Brain pericyte (primary cell): ENCODE data around the gene ERP44.
"Not testable (repeated sequence)": the region's sequence is repeated elsewhere in the genome, so short reads cannot be mapped to it uniquely, and the experiment has no call there.

ENCODE experiments used
- DNase-seq: peaks from one replicate; pipeline ENCODE4 v3.0.0-alpha.2; 2012; ENCODE audit warnings: low read depth, low spot score

The ERP44 gene

DNA sequence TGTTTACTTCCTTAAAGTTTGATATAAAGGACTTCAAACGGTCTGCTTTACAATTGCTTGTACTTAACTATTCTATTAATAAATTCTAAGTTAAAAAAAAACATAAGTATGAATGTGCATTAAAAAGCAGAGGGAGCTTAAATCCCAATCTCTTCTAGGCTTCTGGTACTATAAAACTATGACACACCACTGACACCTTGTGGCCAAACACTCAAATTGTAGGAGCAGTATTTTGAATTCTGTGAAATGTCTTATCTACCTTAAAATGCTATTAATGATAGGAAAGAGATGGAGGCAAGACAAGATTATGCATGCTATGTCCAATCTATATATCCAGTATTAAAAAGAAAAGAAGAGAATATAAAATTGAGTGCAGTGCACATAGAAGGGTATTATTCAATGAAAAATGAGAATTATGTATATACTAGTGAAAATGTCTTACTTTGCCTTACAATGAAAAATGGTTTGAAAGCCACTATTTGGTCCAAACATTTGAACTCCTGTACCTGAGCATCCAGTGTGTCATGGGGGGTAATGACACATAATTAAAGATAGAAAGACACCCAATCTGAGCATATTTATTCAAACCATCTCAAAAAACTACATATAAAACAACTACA is 87.6 kb downstream of the ERP44 start:
- peak; percentile 10 for DNase-seq

DNA sequence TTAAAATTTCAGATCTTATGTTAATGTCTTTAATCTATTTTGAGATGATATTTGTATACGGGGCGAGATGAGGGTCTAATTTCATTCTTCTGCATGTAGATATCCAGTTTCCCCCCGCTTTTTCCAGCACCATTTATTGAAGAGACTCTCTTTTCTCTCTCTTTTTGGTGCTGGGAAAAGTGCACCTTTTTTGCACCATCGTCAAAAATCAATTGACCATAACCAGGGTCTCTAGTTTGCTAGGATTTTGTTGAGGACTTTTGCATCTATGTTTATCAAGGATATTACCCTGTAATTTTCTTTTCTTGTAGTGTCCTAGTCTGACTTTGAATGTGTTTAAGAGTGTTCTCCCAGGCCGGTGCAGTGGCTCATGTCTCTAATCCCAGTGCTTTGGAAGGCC is 99.0 kb downstream of the ERP44 start:
- no peak for DNase-seq

DNA sequence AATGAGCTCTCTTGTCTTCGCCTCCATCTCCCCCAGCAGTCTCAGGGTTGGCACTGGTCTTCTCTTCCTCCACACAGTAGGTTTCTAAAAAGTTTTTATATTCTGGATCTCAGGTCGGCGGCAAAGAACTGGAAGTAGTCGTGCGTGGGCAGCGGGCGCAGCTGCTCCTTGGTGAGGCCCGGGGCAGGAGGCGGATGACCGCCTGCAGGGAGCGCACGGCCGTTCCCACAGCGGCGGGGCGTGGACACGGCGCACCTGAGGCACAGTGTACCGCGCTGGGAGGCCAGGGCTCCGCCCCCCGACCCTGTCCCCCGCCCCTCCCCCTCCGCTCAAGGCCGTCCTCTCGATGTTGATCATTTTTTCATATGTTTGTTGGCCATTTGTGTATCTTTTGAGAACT is 99.9 kb downstream of the ERP44 start:
- no peak for DNase-seq

DNA sequence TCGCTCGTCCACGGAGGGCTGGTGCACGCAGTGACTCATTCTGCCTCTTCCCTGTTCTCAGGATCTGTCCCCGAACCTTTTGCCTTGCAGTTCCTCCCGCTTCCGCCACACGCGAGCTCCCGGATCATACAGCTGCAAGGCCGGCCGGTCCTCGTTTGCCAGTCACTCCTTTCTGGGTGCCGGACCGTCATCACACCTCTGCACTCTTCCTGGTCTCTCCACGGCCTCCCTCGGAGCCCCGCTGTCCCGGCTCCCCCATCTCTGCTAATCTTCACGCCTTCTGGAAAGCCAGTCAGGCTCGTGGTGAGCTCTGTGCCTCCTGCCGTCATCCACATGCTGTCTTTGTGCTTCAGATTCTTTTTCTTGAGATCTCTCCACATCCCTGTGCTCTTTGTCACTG is 100.5 kb downstream of the ERP44 start:
- DNase-seq, result no peak

DNA sequence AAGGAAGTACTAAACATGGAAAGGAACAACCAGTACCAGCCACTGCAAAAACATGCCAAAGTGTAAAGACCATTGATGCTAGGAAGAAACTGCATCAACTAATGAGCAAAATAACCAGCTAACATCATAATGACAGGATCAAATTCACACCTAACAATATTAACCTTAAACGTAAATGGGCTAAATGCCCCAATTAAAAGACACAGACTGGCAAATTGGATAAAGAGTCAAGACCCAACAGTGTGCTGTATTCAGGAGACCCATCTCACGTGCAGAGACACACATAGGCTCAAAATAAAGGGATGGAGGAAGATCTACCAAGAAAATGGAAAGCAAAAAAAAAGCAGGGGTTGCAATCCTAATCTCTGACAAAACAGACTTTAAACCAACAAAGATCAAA is 108.3 kb downstream of the ERP44 start:
- DNase-seq, result not testable (repeated sequence)

DNA sequence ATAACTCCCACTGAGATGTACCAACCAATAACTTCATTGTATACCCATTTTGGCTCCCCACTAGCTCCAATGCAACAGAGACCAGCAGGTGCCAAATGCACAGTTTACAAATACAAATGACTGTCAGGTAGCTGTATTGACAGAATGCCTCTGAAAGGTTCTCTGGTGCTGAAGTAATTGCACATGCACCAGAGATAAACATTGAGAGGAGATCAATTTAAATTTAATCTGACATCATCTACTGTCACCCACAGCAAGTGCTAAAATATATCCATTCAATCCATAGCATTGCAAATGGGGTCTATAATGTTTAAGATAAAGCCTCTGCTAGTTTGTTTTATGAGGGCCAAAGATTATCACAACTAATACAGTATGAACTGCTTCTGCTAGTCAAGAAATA is 112.2 kb downstream of the ERP44 start:
- no peak for DNase-seq

DNA sequence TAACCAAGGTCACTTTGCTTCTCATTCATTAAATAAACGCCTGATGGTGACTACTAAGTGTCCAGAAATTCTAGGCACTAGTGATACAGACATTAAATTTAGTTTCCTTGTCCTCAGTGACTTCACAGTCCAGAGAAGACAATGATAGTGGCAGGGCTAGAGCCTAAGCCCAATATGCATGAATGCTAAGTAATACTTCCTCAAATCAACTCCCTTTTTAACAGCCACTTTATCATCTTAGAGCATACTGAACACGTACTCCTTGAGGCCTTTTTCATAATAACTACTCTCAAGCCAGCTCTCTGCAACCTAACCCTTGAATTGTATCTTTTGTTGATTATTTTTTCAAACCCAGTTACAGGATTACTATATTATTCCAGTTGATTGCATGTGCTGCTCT is 118.2 kb downstream of the ERP44 start:
- no peak for DNase-seq

DNA sequence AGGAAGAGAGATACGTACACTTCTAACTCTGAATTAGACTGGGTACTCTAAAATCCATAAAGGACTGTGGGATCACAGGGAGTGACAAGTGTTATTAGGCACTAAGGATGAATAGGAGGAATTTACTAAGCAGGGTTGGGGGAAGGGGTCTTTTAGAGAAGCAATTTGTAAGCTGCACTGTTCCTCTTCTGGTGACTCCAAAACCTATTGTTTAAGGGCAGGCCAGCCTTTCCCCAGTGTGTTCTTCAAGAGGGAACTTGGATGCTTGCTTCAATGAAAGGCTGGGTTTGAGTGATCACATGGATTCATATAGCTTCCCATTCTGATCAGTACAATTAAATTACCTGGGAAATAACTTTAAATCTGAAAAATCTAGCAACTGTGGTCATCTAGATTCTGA is 120.6 kb downstream of the ERP44 start:
- no peak for DNase-seq

DNA sequence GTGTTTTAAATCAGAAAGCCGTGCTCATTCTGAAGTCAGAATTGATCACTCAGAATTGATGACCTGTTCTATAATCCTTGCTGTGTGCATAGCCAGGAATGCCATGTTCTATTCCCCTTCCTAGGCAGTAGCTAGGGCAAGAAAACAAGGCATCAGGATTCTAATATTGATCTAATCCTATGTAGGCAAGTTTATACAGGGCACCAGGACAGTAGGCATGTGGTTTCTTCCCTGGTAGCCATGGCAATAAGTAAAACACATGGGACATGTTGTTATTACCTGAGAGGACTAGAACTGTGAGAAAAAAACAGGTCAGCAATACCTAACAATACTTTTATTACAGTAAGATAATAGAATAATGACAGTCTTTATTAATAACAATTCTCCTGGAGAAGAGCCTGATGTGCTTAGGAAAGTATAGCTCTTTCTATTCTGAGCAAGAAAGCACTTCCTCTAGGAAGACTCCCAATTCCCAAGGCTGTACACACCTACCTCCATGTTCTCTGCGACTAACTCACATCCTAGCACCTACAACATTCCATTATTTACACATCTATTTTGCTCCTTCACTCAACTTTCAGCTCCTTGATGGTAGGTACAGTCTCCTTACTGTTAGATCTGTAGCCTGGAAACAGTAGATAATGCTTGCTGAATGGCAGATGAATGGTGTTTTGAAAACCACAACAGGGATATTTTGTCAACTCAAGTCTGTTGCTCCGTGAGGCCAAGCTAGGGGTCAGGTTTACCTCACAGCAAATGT is 121.6 kb downstream of the ERP44 start:
- no peak for DNase-seq

DNA sequence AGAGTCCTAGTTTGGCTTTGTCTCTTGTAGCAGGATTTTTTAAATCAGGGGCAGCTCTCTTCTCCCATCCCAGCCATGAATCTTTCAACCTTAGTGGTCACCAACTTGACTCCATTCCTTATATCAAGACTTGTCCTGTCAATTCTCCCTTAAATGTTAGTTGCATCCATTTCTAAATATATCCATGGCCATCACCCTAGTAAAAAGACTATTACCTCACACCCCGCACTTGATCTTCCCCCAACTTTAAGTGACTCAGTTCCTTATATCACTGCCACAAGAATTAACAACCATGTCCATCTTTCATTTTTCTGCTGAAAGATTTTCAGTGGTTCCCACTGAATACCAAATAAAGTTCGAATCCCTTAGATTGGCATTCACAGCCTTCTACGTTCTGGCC is 125.3 kb downstream of the ERP44 start:
- DNase-seq, result no peak

DNA sequence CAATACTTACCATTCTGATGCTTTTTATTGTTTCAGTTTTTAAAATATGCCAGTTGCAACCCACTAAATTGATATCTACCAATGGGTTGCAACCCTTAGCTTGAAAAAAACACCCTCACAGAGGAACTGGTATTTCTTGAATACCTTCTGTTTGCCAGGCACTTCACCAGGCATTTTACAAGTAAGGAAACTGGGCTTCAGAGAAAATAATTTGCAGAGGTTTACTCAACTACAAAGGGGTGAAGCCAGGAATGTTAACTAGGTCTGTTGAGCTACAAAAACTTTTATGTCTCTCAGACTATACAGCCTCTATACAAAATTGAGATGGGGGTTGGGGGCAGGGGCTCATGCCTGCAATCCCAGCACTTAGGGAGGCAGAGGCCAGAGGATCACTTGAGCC is 127.4 kb downstream of the ERP44 start:
- DNase-seq, result no peak

DNA sequence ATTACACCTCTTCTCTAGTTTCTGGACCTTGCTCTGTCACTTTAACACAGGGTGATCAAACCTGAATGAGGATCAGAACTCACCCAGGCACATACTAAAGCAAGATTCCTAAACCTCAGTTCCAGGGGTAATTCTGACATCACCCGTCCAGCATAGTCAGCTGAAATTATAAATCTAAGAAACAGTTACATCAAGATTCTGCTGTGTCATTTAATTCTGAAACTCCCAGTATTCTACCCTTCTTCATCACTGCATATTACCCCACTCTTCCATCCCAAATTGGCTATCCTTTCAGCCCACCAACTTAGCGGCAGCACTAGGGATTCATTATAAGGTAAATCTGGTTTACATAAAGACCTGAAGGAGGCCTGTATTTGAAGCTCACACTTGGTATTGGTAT is 128.3 kb downstream of the ERP44 start:
- no peak for DNase-seq

DNA sequence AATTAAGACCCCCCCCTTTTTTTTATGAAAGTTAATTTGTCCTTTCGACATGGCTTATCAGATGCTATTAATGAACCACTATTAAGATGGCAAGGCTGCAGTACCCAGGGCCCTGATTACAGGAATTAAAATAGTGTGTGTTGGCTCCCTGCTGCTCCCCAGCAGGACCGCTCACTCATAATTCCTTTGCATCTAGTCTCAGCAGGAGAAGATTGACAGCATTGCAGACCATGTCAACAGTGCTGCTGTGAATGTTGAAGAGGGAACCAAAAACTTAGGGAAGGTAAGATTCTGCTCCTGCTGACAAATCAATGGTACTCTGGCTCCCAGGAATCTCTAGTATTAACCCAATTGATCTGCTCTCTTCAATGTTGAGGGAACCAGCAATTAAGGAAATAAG is 131.3 kb downstream of the ERP44 start:
- DNase-seq, result no peak

DNA sequence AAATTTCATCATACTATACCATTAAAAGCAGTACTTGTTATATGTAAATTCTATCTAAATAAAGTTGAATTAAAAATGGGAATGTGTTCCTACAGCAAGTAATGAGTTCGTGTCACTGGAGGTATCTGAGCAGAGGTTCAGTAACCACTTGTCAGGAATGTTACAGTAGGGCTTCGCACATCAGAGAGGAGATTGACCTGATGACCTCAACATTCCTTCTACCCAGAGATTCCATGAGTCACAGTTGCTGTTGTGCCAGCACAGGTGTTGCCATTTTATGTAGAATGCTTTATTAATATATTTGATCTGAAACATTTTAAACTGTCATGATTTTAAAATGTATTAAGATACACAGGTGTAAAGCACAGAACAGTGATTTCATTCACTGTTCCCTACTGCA is 132.1 kb downstream of the ERP44 start:
- DNase-seq, result no peak

DNA sequence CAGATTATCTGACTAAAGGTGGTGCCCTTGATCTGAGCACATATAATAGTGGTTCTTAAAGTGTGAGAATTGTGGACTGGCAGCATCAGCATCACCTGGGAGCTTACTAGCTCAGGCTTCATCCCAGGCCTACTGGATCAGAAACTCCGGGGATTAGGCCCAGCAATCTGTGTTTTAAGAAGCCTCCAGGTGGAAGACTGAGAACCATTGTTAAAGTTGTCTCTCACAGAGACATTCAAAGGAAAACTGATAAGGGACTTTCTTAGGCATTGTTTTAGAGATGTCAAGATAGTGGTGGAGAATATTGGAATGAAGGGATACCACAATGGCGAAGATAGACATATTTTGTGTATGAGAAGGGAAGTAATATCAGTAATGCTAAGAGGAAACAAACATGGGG is 132.8 kb downstream of the ERP44 start:
- no peak for DNase-seq

DNA sequence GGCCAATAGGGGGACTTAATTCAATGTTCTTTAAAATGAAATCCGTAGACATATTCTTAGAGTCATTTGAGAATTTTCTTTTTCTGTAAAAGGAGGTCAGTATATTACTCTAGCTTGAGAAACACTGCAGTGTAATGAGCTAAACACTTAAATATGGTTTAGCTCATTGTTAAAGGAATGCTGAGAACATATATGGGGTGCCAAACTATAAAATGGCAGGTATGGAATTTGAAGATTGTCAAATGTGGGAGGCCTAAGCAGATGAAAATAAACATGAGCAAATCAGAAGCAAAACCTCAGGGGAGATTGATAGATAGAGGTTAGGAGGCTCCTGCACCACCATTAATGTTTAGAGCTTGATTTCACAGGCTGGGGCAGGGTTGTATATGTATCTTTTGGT is 134.5 kb downstream of the ERP44 start:
- no peak for DNase-seq

DNA sequence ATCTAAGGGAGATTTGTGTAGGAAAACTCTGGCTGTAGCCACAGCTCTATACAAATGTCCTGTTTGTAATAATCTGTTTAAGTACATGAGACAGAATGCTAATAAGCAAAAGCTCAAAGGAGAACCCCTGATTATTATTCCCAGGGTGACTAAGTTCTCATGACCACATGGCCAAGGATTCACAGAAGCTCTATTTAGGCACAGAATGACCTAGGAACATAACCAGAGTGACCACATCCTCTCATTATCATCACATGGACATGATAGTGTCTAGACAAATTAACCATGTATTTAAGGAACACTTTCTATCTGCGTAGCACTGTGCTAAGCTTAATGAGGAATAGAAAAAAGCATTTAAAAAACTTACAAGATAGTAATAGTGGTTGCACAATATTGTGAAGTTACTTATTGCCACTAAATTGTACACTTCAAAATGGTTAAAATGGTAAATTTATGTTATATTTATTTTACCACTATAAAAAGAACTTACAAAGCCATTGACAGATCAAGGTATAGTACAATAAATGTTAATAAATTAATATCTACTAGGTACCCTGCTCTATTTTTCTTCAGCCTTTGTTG is 136.0 kb downstream of the ERP44 start:
- no peak for DNase-seq

DNA sequence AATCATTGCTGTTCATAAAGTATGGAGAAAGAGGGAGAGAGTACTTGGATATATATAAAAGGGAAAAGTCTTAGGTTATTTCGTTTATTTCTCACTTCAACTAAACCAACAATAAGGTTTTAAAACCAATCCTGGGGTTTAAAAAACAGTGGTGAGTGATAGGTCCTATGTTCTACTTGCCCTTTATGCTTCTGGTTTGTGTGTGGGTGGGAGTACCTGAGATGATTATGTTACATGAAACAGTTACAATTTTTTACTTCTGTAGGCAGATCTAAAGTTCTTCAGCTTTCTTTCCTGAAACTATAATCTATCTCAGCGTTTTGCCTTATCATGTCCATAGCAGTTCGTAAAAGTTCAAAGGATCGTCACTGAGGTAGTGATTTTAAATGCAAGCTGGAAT is 143.2 kb downstream of the ERP44 start:
- DNase-seq, result no peak

DNA sequence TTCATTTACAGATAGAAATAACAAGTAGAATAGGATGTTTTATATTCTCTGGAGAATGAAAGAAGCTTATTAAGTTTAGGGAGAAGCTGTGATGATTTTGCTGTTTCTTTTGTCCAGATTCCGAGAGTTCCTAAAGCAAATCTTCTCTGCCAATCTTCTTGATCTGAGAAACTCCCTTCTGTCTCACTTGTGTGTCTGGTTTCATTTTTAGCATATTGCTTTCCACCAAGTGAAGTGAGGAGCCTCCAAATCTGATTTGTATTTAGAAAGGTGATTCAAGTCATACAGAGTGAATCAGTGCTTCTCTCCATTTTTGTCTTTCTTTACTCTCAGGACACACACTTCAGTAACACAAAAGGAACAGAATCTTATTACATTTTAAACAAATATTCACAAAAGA is 144.0 kb downstream of the ERP44 start:
- DNase-seq, result no peak

DNA sequence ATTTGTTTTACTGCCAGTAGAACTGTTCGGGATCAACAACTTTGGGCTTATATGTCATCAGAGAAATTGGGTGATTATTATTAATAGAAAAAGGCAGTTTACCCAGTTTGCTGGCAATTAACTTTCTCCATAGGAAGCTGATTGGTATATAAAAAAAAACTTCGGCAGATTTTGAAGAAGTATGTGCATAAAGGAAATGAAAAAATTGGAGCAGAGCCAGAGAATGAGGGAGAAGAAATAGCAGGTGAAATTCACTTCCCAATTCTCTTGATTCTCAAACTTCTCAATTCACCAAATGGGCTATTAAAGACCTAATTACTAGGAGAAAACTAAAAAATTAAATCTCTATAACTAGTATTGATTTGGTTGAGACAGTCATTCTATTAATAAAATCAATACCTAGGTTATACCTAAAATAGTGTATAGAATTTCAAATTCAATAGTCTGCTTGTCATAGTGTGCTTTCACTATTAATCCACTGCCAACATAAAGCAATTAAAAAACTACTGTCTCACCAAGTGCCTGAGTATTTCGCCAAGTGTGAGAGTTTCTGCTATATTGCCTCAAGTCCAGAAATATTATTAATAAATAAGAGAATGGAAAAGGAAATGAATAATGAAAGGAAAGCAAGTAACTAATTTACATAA is 144.8 kb downstream of the ERP44 start:
- DNase-seq, result no peak

DNA sequence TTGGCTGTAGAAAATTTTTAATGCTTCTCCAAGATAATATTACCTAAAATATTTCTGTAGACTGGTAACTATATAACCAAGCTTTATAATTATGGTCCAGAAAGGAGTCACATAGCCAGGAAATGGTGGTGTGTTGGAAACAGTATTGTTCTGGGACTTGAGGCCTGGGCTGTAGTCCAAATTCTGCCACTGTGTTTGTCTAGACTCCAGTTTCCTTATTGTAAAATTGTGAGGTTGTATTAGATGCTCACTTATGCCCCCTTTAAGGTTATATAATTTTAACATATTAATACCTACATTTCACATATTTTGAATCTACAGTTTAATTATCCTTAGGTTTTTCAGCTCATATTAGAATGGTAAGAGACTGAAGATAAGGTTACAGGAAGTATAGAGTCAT is 149.9 kb downstream of the ERP44 start:
- DNase-seq, result no peak

DNA sequence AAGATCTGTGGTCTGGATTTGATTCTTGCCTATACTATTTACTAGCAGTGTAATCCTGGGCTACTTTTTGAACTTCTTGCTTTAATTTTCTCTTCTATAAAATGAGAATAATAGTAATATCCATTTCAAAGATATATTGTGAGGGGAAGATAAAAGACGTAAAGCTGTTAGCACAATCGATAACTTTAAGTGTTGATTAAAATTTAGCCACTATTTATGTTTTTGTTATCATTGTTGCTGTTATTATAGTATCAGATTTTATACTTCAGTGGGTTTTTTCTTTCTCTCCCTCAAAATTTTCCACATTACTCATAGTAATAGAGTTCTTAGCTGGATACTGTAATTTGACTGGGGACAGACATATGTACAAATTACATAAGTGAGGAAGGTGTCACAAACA is 150.3 kb downstream of the ERP44 start:
- no peak for DNase-seq

DNA sequence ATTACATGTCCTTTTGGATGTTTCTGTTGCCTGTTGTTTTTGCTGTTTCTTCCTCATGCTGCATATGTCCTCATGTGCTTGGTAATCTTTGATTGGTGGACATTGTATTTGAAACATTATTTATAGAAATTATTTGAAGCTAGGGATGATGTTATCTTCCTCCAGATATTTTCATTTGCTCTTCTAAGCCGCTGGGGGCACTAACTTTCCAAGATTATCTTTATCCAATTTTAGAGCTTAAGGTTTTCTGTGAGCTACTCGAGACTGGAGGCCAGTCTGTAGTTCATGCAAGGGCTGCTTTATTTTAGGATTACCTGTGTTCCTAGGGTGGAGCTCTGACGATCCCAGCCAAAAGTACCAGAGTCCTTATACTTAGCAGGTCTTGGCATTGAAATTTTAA is 151.4 kb downstream of the ERP44 start:
- DNase-seq, result no peak
